Epithelial cell of proximal tubule (primary cell): ENCODE data around the gene KLHL12. TPM values are rescaled to one million over a fixed set of nuclear protein-coding genes. Genes with fewer than 3 reads are reported as not detected.

ENCODE experiments used
- DNase-seq: peaks from one replicate; pipeline ENCODE4 v3.0.0-alpha.2; 2011; ENCODE audit warnings: low read depth
- H3K4me3 ChIP-seq: 2 replicates; pipeline ENCODE4 v1.5.1; 2011; ENCODE audit warnings: low read depth, mild to moderate bottlenecking, low read length
- CTCF ChIP-seq: conservative IDR thresholded peaks from 2 replicates; pipeline ENCODE4 v1.5.1; 2012; ENCODE audit warnings: low read depth, mild to moderate bottlenecking, low read length
- total RNA-seq: library from RNA; depleted of rRNA; stranded (reverse); fragments of >200 nt; gene quantifications from 2 replicates; pipeline ENCODE4 v1.2.3, GENCODE V29; 2015

The KLHL12 gene
- total RNA-seq, 1 donor from 2014 or later: 25.9 TPM

DNA sequence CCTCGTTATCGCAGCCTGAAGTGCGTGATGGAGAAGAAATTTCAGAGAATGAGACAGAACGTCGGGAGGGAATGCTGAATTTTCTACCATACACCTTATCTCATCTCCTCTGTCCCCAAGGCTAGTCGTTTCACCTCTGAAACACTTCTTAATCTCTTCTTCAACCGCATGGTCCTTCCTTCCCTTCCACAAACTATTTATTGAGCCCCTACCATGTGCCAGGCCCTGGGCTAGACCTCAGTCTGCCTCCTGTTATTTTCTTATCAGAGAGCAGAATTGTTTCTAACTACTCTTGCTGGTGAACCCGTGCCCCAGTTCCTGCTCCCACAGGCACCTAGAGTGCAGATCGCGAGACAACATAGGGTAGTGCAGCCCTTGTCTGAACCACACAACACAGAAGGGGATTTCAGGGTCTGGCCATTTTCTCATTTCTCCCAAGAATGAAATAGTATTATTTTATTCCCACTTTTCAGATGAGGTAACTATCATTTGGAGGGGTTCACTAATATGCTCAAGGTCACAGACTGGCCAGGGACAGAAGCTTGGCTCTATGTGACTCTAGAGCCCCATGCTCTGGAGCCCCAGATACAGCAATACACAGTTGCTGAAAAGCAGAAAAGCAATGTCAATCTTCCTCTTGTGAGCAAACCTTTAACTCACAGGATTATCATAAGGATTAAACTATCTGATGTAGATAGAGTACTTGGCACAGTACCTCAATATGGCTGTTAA lies 31.7 kb upstream of the KLHL12 start:
- TF ChIP-seq CTCF: no peak

GRCh38 chr1:202957733-202958543 lies 30.9 kb upstream of the KLHL12 start, which contains the start of gene ADIPOR1:
Gene ADIPOR1 (minus strand): TSS chr1:202958312. CDS start chr1:202951070, 7,242 bp downstream.
- no peak for TF ChIP-seq CTCF
- no peak for DNase-seq
- H3K4me3 ChIP-seq: peak within 1 kb of the TSS; percentile 93

More for the DNA sequence above, 31.7 kb upstream of the KLHL12 start:
- no peak for DNase-seq
- peak overlapping the region; percentile 93 for H3K4me3 ChIP-seq

DNA sequence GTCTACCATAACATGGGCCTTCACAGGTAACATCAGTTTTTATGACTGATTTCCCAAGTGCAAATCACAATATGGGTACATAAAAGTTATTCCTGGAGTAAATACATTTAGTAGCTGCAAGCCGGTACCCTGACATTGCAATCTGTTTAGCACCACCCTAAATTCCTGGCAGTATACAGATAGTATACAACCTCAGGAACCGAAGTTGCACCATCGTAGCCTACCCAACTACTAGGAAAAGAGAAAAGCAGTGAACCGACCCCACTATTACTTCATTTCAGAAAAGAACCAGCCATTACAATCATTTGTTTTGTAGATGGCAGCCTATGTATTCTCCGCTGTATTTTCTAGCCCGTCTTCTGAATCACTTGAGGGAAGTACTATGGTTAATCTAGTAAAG lies 29.9 kb upstream of the KLHL12 start:
- no peak for TF ChIP-seq CTCF
- H3K4me3 ChIP-seq: peak overlapping the region; percentile 93
- no peak for DNase-seq

- TF ChIP-seq CTCF: no peak
- no peak overlapping the region for H3K4me3 ChIP-seq
- DNase-seq: no peak
Observed at GRCh38 chr1:202954057-202954745, 27.2 kb upstream of the KLHL12 start.

- no peak for TF ChIP-seq CTCF
- no peak overlapping the region for H3K4me3 ChIP-seq
- no peak for DNase-seq
Observed at GRCh38 chr1:202953392-202953791, 26.4 kb upstream of the KLHL12 start.

- DNase-seq: no peak
- TF ChIP-seq CTCF: no peak
- H3K4me3 ChIP-seq: no peak overlapping the region
Observed at GRCh38 chr1:202952818-202953217, 25.8 kb upstream of the KLHL12 start.
